K562 (cell line): ENCODE data around the gene WDR54. TPM values are rescaled to one million over a fixed set of nuclear protein-coding genes. Genes with fewer than 3 reads are reported as not detected.

Experiments
- ATAC-seq: fragments of 200-7000 bp; cut with Tn5 transposase; 3 replicates; pipeline ENCODE4 v1.9.1; 2020; ENCODE audit warnings: moderate library complexity
- BruUV-seq: library from RNA; stranded (reverse); fragments of 400-500 nt; replicated peaks from 2 replicates; lab custom pipeline; 2021; lab: Mats Ljungman, UMichigan
- CTCF ChIA-PET: fragments of 300-600 bp; formaldehyde crosslinking; extraction: SDS; loops from one replicate; lab custom pipeline; 2021; ENCODE audit warnings: low intra/inter-chr PET ratio; lab: Yijun Ruan, JAX
- POLR2A ChIA-PET: fragments of 300-600, 350-650 bp; sonication (Branson Sonifier 250); formaldehyde crosslinking; extraction: SDS; loops from one replicate; lab custom pipeline; 2021; ENCODE audit warnings: antibody characterized with exemption, inconsistent platforms; lab: Yijun Ruan, JAX
- DNase-seq, 4 experiments: peaks; one replicate each; pipeline versions ENCODE4 v3.0.0 to v3.0.0-alpha.2; 2011 to 2018; ENCODE audit warnings: low spot score in 3 of 4, mixed read lengths in 3 of 4; ENCODE audit errors: extremely low read depth in 1 of 4
- FAIRE-seq: peaks from 2 replicates; lab custom pipeline; 2011; peaks lifted over from hg19 to GRCh38; lab: Jason Lieb, UNC
- H2AFZ ChIP-seq: 2 replicates; pipeline ENCODE4 v1.6.0; 2011; ENCODE audit warnings: low read depth, low read length, control low read depth, inconsistent platforms
- H3K27ac ChIP-seq: fragments of 200-600 bp; 3 replicates; pipeline ENCODE4 v1.8.0; 2011; ENCODE audit warnings: low read depth, mild to moderate bottlenecking, control low read depth, inconsistent platforms, low read length, moderate library complexity, mixed read lengths; ENCODE audit errors: extremely low read depth
- H3K27me3 ChIP-seq, 2 experiments: fragments of 300-600 bp in 1 of 2; 2 replicates in 1 of 2; 3 replicates in 1 of 2; pipeline versions ENCODE4 v1.6.0 to v1.8.0; 2011; ENCODE audit warnings: inconsistent platforms in 2 of 2, low read length in 2 of 2, mild to moderate bottlenecking in 1 of 2, mixed read lengths in 1 of 2, moderate library complexity in 1 of 2; ENCODE audit not compliant: control insufficient read depth in 2 of 2, insufficient read depth in 2 of 2
- H3K36me3 ChIP-seq: fragments of 300-600 bp; 3 replicates; pipeline ENCODE4 v1.8.0; 2011; ENCODE audit warnings: mild to moderate bottlenecking, low read length, inconsistent platforms; ENCODE audit not compliant: control insufficient read depth, insufficient read depth
- H3K4me1 ChIP-seq, 2 experiments: fragments of 200-600 bp in 1 of 2; replicated peaks in 1 of 2; 2 replicates in 1 of 2; 3 replicates in 1 of 2; pipeline versions ENCODE4 v1.5.1 to v1.8.0; 2011; ENCODE audit warnings: inconsistent platforms in 2 of 2, low read length in 2 of 2, mild to moderate bottlenecking in 1 of 2, mixed read lengths in 1 of 2, moderate library complexity in 1 of 2; ENCODE audit not compliant: control insufficient read depth in 2 of 2, insufficient read depth in 2 of 2
- H3K4me2 ChIP-seq: 2 replicates; pipeline ENCODE4 v1.6.1; 2011; ENCODE audit warnings: low read length, control low read depth, inconsistent platforms, mixed read lengths; ENCODE audit not compliant: insufficient read depth
- H3K4me3 ChIP-seq: fragments of 200-600 bp; sonication (generic), shearing (Covaris generic); 2 replicates; pipeline ENCODE4 v1.5.1; 2016; ENCODE audit warnings: control low read depth, inconsistent platforms
- H3K79me2 ChIP-seq: fragments of 200-600 bp; 3 replicates; pipeline ENCODE4 v1.8.0; 2011; ENCODE audit warnings: low read length, inconsistent platforms; ENCODE audit not compliant: control insufficient read depth, insufficient read depth
- H3K9ac ChIP-seq, 2 experiments: 2 replicates each; pipeline versions ENCODE4 v1.6.0 to v1.6.1; 2011; ENCODE audit warnings: low read depth in 2 of 2, low read length in 2 of 2, control low read depth in 1 of 2, inconsistent platforms in 1 of 2, mild to moderate bottlenecking in 1 of 2, mixed read lengths in 1 of 2; ENCODE audit not compliant: insufficient read depth in 1 of 2
- H3K9me1 ChIP-seq: one replicate; pipeline ENCODE4 v1.6.0; 2011; ENCODE audit warnings: inconsistent platforms, mild to moderate bottlenecking, low read length, moderate library complexity; ENCODE audit not compliant: control insufficient read depth, insufficient read depth
- H3K9me3 ChIP-seq: replicated peaks from 2 replicates; pipeline ENCODE4 v1.5.1; 2011; ENCODE audit warnings: low read depth, low read length, inconsistent platforms; ENCODE audit not compliant: control insufficient read depth, insufficient read depth
- H4K20me1 ChIP-seq: replicated peaks from 2 replicates; pipeline ENCODE4 v1.6.1; 2011; ENCODE audit warnings: low read length, inconsistent platforms, mixed read lengths; ENCODE audit not compliant: control insufficient read depth, insufficient read depth
- FIP1L1 ChIP-seq: fragments of 200-400 bp; formaldehyde crosslinking; IDR thresholded peaks from 2 replicates; pipeline ENCODE4 v1.6.1; 2018; ENCODE audit warnings: mild to moderate bottlenecking, low read depth, low read length; ENCODE audit not compliant: poor library complexity, severe bottlenecking
- SNRNP70 ChIP-seq: fragments of 200-400 bp; formaldehyde crosslinking; optimal IDR thresholded peaks from 2 replicates; pipeline ENCODE3; 2017; ENCODE audit warnings: low read depth, low read length
- TEAD1 ChIP-seq, 2 experiments: fragments of 450-650 bp in 1 of 2; sonication (generic) in 1 of 2; formaldehyde crosslinking; IDR thresholded peaks; 2 replicates each; pipeline versions ENCODE4 v1.4.0 to v1.8.0; 2020 to 2022; ENCODE audit warnings: mild to moderate bottlenecking in 2 of 2, missing genetic modification reagents in 1 of 2
- WGBS: fragments of 100-300 bp; shearing (Covaris generic); methylation state at CpG from one replicate; pipeline ENCODE4 v1.1.6; 2016; ENCODE audit warnings: low coverage, mixed read lengths; ENCODE audit not compliant: insufficient coverage; ENCODE audit errors: missing lambda C conversion rate; 5-methylcytosine and 5-hydroxymethylcytosine counted together
- in situ Hi-C: fragments of 300-500 bp; cut with MboI; formaldehyde crosslinking; loops from 4 replicates; pipeline ENCODE4 v1.15.0; 2018; ENCODE audit warnings: inconsistent platforms, mixed read lengths
- intact Hi-C: fragments of 100-400 bp; cut with micrococcal nuclease; formaldehyde crosslinking; loops from 2 replicates; pipeline ENCODE4 v1.14.2; 2022
- polyA plus RNA-seq, 8 experiments: library from polyadenylated mRNA; depleted of rRNA in 4 of 8; stranded (reverse) in 5 of 8; unstranded in 3 of 8; fragments of >200 nt; fragmentation: Nextera tagmentation in 2 of 8; fragmentation: Illumina TruSeq in 1 of 8; extraction: Ambion mirVana in 2 of 8; extraction: Trizol in 1 of 8; gene quantifications; 2 replicates each; pipeline versions ENCODE4 v1.2.1 to v1.2.3, GENCODE V29; 2011 to 2014; ENCODE audit warnings: inconsistent platforms in 1 of 8, missing spikeins in 1 of 8
- total RNA-seq, 7 experiments: library from RNA; depleted of rRNA in 6 of 7; stranded (reverse); fragments of >200 nt in 6 of 7; fragmentation: Illumina TruSeq in 2 of 7; extraction: Trizol in 2 of 7; gene quantifications; 2 replicates each; pipeline versions ENCODE4 v1.2.1 to v1.2.3, GENCODE V29; 2011 to 2021; ENCODE audit warnings: low replicate concordance in 1 of 7
- TF ChIP-seq, protein P1 (sequence below): fragments of 250-450 bp; sonication (Bioruptor Pico); IDR thresholded peaks from 2 replicates; pipeline ENCODE4 v1.8.0; 2021; ENCODE audit warnings: moderate library complexity, mild to moderate bottlenecking, inconsistent platforms

WDR54 gene
- total and polyA plus RNA-seq, 9 of the 15 experiments (the other 6 are each of a cell fraction or from before 2014, with no cell fraction given), result 5.2 to 15.2 (median 7.4) TPM

DNA sequence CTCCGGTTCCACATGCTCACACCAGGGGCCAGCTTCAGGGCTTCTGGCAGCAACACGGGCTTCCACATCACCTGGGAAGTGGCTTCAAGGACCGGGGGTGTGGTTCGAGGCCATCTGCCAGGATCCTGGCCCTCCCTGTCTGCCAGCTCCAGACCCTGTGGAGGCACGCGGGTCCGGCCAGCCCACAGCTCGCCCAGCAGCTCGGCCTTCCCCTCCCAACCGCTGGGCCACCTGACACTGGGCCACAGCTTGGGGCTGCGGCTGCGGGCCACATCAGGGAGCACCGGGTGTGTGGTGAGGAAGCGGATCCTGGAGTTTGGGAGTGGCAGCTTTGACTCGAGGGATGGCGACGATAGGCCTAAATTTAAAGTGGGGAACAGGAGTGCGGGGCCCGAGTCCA lies 7.1 kb upstream of the WDR54 start:
- no TSS peak for BruUV-seq
- ATAC-seq (no peak), FAIRE-seq (no peak), DNase-seq (no peak)
- H2AFZ ChIP-seq, result no peak overlapping the region
- H3K9ac ChIP-seq, result peak overlapping the region in 1 of 2 experiments; percentile 19; a peak in 1 of 4 replicates
- CTCF ChIA-PET, result no interaction called here
- H3K36me3 ChIP-seq, result no peaks in the 10 kb centered on the region
- peaks cover 0 to 30% of the 10 kb centered on the region in 2 experiments; a peak in 3 of 5 replicates for H3K4me1 ChIP-seq
- WGBS, result 52% methylated on average over 9 of the region's 19 CpGs
- H4K20me1 ChIP-seq, result no peaks in the 10 kb centered on the region
- peaks cover 3 to 22% of the 10 kb centered on the region in 2 experiments; a peak in 4 of 5 replicates for H3K27me3 ChIP-seq
- H3K9me1 ChIP-seq, result no peaks in the 10 kb centered on the region
- POLR2A ChIA-PET, result no interaction called here
- no peaks in the 10 kb centered on the region for H3K79me2 ChIP-seq
- H3K27ac ChIP-seq, result no peak overlapping the region
- H3K4me3 ChIP-seq, result no peak overlapping the region
- H3K9me3 ChIP-seq, result no peaks in the 10 kb centered on the region
- no peak overlapping the region for H3K4me2 ChIP-seq
- intact Hi-C loops (no loop called here), in situ Hi-C loops (no loop called here)
- TF ChIP-seq FIP1L1, result no peak
- TF ChIP-seq, all 486 proteins: peak for 0

DNA sequence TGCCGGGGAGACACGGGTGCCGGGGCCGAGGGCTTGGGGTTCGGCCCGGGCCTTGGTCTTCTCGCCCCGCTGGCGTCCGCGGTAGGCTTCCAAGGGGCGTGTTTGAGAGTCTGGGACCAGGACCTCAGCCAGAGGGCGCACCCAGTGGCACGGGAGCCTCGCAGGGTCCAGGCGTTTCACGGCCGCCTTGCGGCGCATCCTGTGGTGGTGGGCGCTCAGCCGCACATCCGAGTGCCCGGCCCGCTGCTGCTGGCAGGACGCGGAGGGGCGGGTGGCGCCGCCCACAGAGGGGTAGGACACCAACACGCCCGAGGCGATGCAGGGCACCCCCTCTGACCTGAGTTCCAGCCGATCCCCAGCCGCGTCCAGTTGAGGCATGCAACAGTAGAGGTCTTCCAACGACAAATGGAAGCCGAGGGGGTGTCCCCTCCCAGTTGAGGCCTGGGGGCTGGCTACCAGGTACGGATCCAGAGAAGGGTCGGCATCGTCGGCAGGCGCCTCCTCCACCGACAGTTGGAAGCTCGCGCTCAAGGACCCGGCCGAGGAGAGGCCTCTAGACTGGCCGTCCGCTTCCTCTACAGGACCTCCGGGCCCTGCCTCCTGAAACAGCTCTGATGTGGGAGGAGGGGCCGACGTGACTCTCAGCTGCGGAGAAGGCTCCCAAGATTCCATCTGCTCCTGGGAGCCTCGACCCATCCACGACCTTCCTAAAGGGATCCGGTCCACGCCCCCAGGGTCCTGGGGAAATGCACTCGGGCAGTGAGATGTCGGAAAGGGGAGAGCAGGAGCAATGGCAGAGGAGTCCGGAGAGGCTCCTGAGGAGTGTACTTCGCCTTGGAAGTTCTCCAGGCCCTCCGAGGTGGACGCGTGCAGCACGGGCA lies 6.4 kb upstream of the WDR54 start:
- Histone ChIP-seq H3K4me2 (no peak overlapping the region), H3K27me3 (peaks cover 3 to 22% of the 10 kb centered on the region in 2 experiments; a peak in 4 of 5 replicates), H3K9me3 (no peaks in the 10 kb centered on the region), H3K4me1 (peaks cover 0 to 30% of the 10 kb centered on the region in 2 experiments; a peak in 3 of 5 replicates), H3K36me3 (no peaks in the 10 kb centered on the region), H4K20me1 (no peaks in the 10 kb centered on the region), H3K79me2 (no peaks in the 10 kb centered on the region), H3K4me3 (no peak overlapping the region), H3K9ac (peak overlapping the region in 1 of 2 experiments; percentile 67; a peak in 1 of 4 replicates), H2AFZ (peak overlapping the region; percentile 28; the same call in 1 of the 2 replicates), H3K27ac (no peak overlapping the region), H3K9me1 (no peaks in the 10 kb centered on the region)
- POLR2A ChIA-PET, result no interaction called here
- TF ChIP-seq TEAD1 (CRISPR knock-in tag; IDR thresholded peaks at IDR 0.05) (no peak), SNRNP70 (no peak)
- TF ChIP-seq, protein P1, sequence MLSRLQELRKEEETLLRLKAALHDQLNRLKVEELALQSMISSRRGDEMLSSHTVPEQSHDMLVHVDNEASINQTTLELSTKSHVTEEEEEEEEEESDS (CRISPR knock-in tag), result no peak
- ATAC-seq (no peak), DNase-seq (no peak), FAIRE-seq (no peak)
- in situ Hi-C loops (no loop called here), intact Hi-C loops (no loop called here)
- no TSS peak for BruUV-seq
- WGBS, result 40% methylated on average over 48 of the region's 66 CpGs
- CTCF ChIA-PET, result no interaction called here
